Neural cell (in vitro differentiated cells): Measurements from ENCODE around the gene TEX22. TPM values are rescaled to one million over a fixed set of nuclear protein-coding genes. Genes with fewer than 3 reads are reported as not detected.

Experiments
- H2AFZ ChIP-seq: fragments of 200-600, 300-800 bp; sonication (generic), shearing (Covaris generic); 2 replicates; pipeline ENCODE4 v1.6.0; 2014; ENCODE audit warnings: low read depth, mild to moderate bottlenecking, antibody characterized with exemption, low read length, moderate library complexity
- H3F3A ChIP-seq: fragments of 200-600 bp; shearing (Covaris generic); 2 replicates; pipeline ENCODE4 v1.6.1; 2016; ENCODE audit warnings: mild to moderate bottlenecking, moderate library complexity, mixed read lengths, antibody characterized with exemption, low read length; ENCODE audit not compliant: insufficient read depth, poor library complexity, severe bottlenecking
- H3K27ac ChIP-seq: fragments of 200-600, 300-800 bp; sonication (generic), shearing (Covaris generic); 2 replicates; pipeline ENCODE4 v1.5.1; 2014; ENCODE audit warnings: mild to moderate bottlenecking, low read length, moderate library complexity
- H3K27me3 ChIP-seq: fragments of 300-800, 200-600 bp; sonication (generic), shearing (Covaris generic); 2 replicates; pipeline ENCODE4 v1.6.0; 2014; ENCODE audit warnings: mild to moderate bottlenecking, low read depth, low read length, moderate library complexity; ENCODE audit not compliant: insufficient read depth
- H3K36me3 ChIP-seq: fragments of 300-800, 200-600 bp; sonication (generic), shearing (Covaris generic); 2 replicates; pipeline ENCODE4 v1.5.1; 2014; ENCODE audit warnings: mild to moderate bottlenecking, antibody characterized with exemption, low read length, moderate library complexity; ENCODE audit not compliant: insufficient read depth
- H3K4me2 ChIP-seq: fragments of 300-800, 200-600 bp; sonication (generic), shearing (Covaris generic); 2 replicates; pipeline ENCODE4 v1.6.0; 2014; ENCODE audit warnings: mild to moderate bottlenecking, low read length
- H3K4me3 ChIP-seq: fragments of 300-800, 200-600 bp; sonication (generic), shearing (Covaris generic); 2 replicates; pipeline ENCODE4 v1.5.1; 2014; ENCODE audit warnings: mild to moderate bottlenecking, low read length, moderate library complexity
- H3K79me2 ChIP-seq: fragments of 200-600 bp; shearing (Covaris generic); replicated peaks from 2 replicates; pipeline ENCODE4 v1.6.0; 2014; ENCODE audit warnings: mild to moderate bottlenecking, low read length, moderate library complexity; ENCODE audit not compliant: insufficient read depth
- H3K9ac ChIP-seq: fragments of 300-800, 200-600 bp; sonication (generic), shearing (Covaris generic); 2 replicates; pipeline ENCODE4 v1.6.1; 2016; ENCODE audit warnings: mild to moderate bottlenecking, low read length, mixed read lengths
- H3K9me2 ChIP-seq: fragments of 200-600 bp; shearing (Covaris generic); 2 replicates; pipeline ENCODE4 v1.6.1; 2016; ENCODE audit warnings: mild to moderate bottlenecking, low read length, mixed read lengths; ENCODE audit not compliant: insufficient read depth
- H3K9me3 ChIP-seq: fragments of 200-600, 300-800 bp; sonication (generic), shearing (Covaris generic); 2 replicates; pipeline ENCODE4 v1.6.1; 2016; ENCODE audit warnings: mild to moderate bottlenecking, mixed run types, low read length, moderate library complexity, mixed read lengths
- H4K20me1 ChIP-seq: fragments of 200-600 bp; shearing (Covaris generic); 2 replicates; pipeline ENCODE4 v1.6.1; 2016; ENCODE audit warnings: mild to moderate bottlenecking, mixed run types; ENCODE audit not compliant: insufficient read depth
- CTCF ChIP-seq: fragments of 450-650 bp; IDR thresholded peaks from 2 replicates; pipeline ENCODE4 v1.5.1; 2014; ENCODE audit warnings: antibody characterized with exemption, mild to moderate bottlenecking, moderate library complexity; ENCODE audit not compliant: poor library complexity, severe bottlenecking
- EP300 ChIP-seq: fragments of 450-650 bp; conservative IDR thresholded peaks from 2 replicates; pipeline ENCODE4 v1.6.1; 2014; ENCODE audit warnings: antibody characterized with exemption, mild to moderate bottlenecking, moderate library complexity; ENCODE audit not compliant: poor library complexity, severe bottlenecking
- EZH2 ChIP-seq: fragments of 200-600, 300-800 bp; shearing (Covaris generic), sonication (generic); IDR thresholded peaks from 2 replicates; pipeline ENCODE4 v1.6.1; 2014; ENCODE audit warnings: antibody characterized with exemption, low read length, borderline replicate concordance, mild to moderate bottlenecking; ENCODE audit not compliant: insufficient read depth, poor library complexity, severe bottlenecking
- MXI1 ChIP-seq: fragments of 450-650 bp; conservative IDR thresholded peaks from 2 replicates; pipeline ENCODE4 v1.6.1; 2014; ENCODE audit warnings: antibody characterized with exemption, mild to moderate bottlenecking; ENCODE audit not compliant: poor library complexity, severe bottlenecking
- POLR2AphosphoS5 ChIP-seq: IDR thresholded peaks from 2 replicates; pipeline ENCODE4 v1.6.1; 2012
- RAD21 ChIP-seq: fragments of 450-650 bp; conservative IDR thresholded peaks from 2 replicates; pipeline ENCODE4 v1.6.1; 2014; ENCODE audit warnings: antibody characterized with exemption, mild to moderate bottlenecking, moderate library complexity
- REST ChIP-seq: IDR thresholded peaks from 2 replicates; pipeline ENCODE4 v1.6.1; 2012; ENCODE audit warnings: borderline replicate concordance
- SMC3 ChIP-seq: fragments of 450-650 bp; conservative IDR thresholded peaks from 2 replicates; pipeline ENCODE4 v1.6.1; 2014; ENCODE audit warnings: antibody characterized with exemption, mild to moderate bottlenecking, moderate library complexity; ENCODE audit not compliant: poor library complexity
- TAF1 ChIP-seq: IDR thresholded peaks from 2 replicates; pipeline ENCODE4 v1.6.1; 2012; ENCODE audit warnings: low read depth
- polyA plus RNA-seq: library from polyadenylated mRNA; depleted of rRNA; stranded (reverse); fragments of >200 nt; gene quantifications from 2 replicates; pipeline ENCODE4 v1.2.3, GENCODE V29; 2014

The TEX22 gene
- polyA plus RNA-seq, 1 donor from 2014 or later, result 0.22 TPM

- H3K9ac ChIP-seq, result no peak overlapping the region
- H3K79me2 ChIP-seq, result no peaks in the 10 kb centered on the region
- H3F3A ChIP-seq, result no peaks in the 10 kb centered on the region
- no peaks in the 10 kb centered on the region for H3K9me3 ChIP-seq
- TF ChIP-seq TAF1 (no peak), EP300 (no peak), RAD21 (no peak), POLR2AphosphoS5 (no peak)
- H3K27me3 ChIP-seq, result no peaks in the 10 kb centered on the region
- H2AFZ ChIP-seq, result no peak overlapping the region
- no peaks in the 10 kb centered on the region for H4K20me1 ChIP-seq
- no peaks in the 10 kb centered on the region for H3K9me2 ChIP-seq
- H3K27ac ChIP-seq, result no peak overlapping the region
- peak overlapping the region; percentile 88 for H3K4me2 ChIP-seq
- H3K36me3 ChIP-seq, result no peaks in the 10 kb centered on the region
- peak overlapping the region; percentile 91 for H3K4me3 ChIP-seq
Observed at GRCh38 chr14:105399466-105399775, 1.1 kb downstream of the TEX22 start.

- Histone ChIP-seq H3K9me3 (no peaks in the 10 kb centered on the region), H3K4me3 (peak overlapping the region; percentile 91), H3K9ac (no peak overlapping the region), H4K20me1 (no peaks in the 10 kb centered on the region), H3K36me3 (no peaks in the 10 kb centered on the region), H3K27ac (no peak overlapping the region), H3K27me3 (no peaks in the 10 kb centered on the region), H3F3A (no peaks in the 10 kb centered on the region), H3K9me2 (no peaks in the 10 kb centered on the region), H3K79me2 (no peaks in the 10 kb centered on the region), H2AFZ (no peak overlapping the region), H3K4me2 (no peak overlapping the region)
- TF ChIP-seq MXI1, result no peak
Observed at GRCh38 chr14:105400016-105400415, 1.7 kb downstream of the TEX22 start.

- Histone ChIP-seq H3K4me2 (no peak overlapping the region), H3K9me2 (no peaks in the 10 kb centered on the region), H3K9me3 (no peaks in the 10 kb centered on the region), H3K9ac (no peak overlapping the region), H3K36me3 (no peaks in the 10 kb centered on the region), H3K4me3 (no peak overlapping the region), H3F3A (no peaks in the 10 kb centered on the region), H3K27ac (no peak overlapping the region), H3K79me2 (no peaks in the 10 kb centered on the region), H4K20me1 (no peaks in the 10 kb centered on the region), H3K27me3 (no peaks in the 10 kb centered on the region), H2AFZ (no peak overlapping the region)
- no peak for TF ChIP-seq POLR2AphosphoS5
- TF ChIP-seq MXI1, result no peak
- TF ChIP-seq CTCF, result no peak
- no peak for TF ChIP-seq TAF1
- no peak for TF ChIP-seq EP300
- no peak for TF ChIP-seq REST
- TF ChIP-seq SMC3, result no peak
- no peak for TF ChIP-seq EZH2
- no peak for TF ChIP-seq RAD21
Observed at GRCh38 chr14:105401699-105402098, 3.4 kb downstream of the TEX22 start.
